ENCODE results near the gene SHISAL2A. TPM values are rescaled to one million over a fixed set of nuclear protein-coding genes. Genes with fewer than 3 reads are reported as not detected.

The SHISAL2A gene
- total and polyA plus RNA-seq, 3 experiments from 2014 or later = 11.3 to 16.7 (median 15.7) TPM

DNA sequence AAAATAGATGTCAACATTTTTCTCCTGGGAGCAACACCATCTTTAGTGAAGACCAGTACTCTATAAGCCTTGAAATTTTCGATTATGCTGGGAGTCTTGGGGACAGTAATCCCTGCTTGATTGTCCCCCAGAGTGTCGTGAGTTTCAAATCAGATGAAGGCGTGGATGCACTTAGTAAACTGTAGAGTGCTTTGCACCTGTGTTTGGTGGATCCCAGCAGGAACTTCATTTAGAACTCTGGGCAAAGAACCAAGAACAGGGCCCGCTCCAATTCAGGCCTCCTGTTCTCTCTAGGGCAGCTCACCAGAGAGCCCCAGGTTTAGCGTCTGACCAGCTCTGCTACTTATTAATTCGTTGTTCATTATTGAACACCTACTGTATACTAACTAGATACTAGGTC lies 29.3 kb upstream of the SHISAL2A start:
- Histone ChIP-seq H3K4me3 (ENCODE audit: low read length) (peak overlapping the region; percentile 80), H3K27me3 (ENCODE audit: insufficient read depth, low read length, poor library complexity, severe bottlenecking) (no peaks in the 10 kb centered on the region), H3K9me3 (ENCODE audit: low read length) (no peaks in the 10 kb centered on the region), H3K36me3 (ENCODE audit: insufficient read depth, low read length) (peaks cover 5% of the 10 kb centered on the region), H3K27ac (ENCODE audit: low read depth, low read length) (no peak overlapping the region), H3K4me1 (ENCODE audit: insufficient read depth, low read length) (peaks cover 40% of the 10 kb centered on the region)
- peak overlapping the region; percentile 82 to 97 (median 95) for H3K27ac Mint-ChIP-seq
- POLR2A ChIA-PET = interaction anchor here (2.6 kb wide), 1 partner anchor 51 kb away, joined by 9 read pairs; the partner anchor contains the start of gene TUT4
- DNase-seq = no peak
- H3K4me3 Mint-ChIP-seq = peak overlapping the region; percentile 80 to 97 (median 91)
- H3K9me3 Mint-ChIP-seq = no peaks in the 10 kb centered on the region
- H3K36me3 Mint-ChIP-seq = peaks cover 0 to 32% (median 8%) of the 10 kb centered on the region in 3 donors
- peaks cover 0 to 2% of the 10 kb centered on the region in 2 donors for H3K27me3 Mint-ChIP-seq
- H3K4me1 Mint-ChIP-seq = peaks cover 44 to 66% (median 54%) of the 10 kb centered on the region in 3 donors
- CTCF ChIA-PET = interaction anchor here (0.9 to 2.5 kb wide), 3 partner anchors 48 to 82 kb away, joined by 3 to 5 read pairs (median 4); no protein-coding TSS in a partner anchor

- ChIA-PET CTCF (interaction anchor here (0.8 to 2.5 kb wide), 5 partner anchors 51 to 82 kb away, joined by 3 to 5 read pairs (median 3); partner anchors contain the start of gene TUT4), POLR2A (interaction anchor here (1.2 to 2.6 kb wide), 3 partner anchors 29 to 51 kb away, joined by 5 to 9 read pairs (median 5); partner anchors contain the start of genes SHISAL2A and TUT4)
- Mint-ChIP-seq H3K4me1 (peaks cover 44 to 66% (median 54%) of the 10 kb centered on the region in 3 donors), H3K27me3 (peaks cover 0 to 2% of the 10 kb centered on the region in 2 donors), H3K27ac (peak overlapping the region; percentile 65 to 97 (median 94)), H3K36me3 (peaks cover 0 to 36% (median 8%) of the 10 kb centered on the region in 3 donors), H3K4me3 (peak overlapping the region; percentile 80 to 97 (median 91)), H3K9me3 (no peaks in the 10 kb centered on the region)
- Histone ChIP-seq H3K27me3 (ENCODE audit: insufficient read depth, low read length, poor library complexity, severe bottlenecking) (no peaks in the 10 kb centered on the region), H3K27ac (ENCODE audit: low read depth, low read length) (no peak overlapping the region), H3K4me3 (ENCODE audit: low read length) (no peak overlapping the region), H3K4me1 (ENCODE audit: insufficient read depth, low read length) (peaks cover 40% of the 10 kb centered on the region), H3K9me3 (ENCODE audit: low read length) (no peaks in the 10 kb centered on the region), H3K36me3 (ENCODE audit: insufficient read depth, low read length) (peaks cover 7% of the 10 kb centered on the region)
- DNase-seq = no peak
These were observed 28.8 kb upstream of the SHISAL2A start for GRCh38 chr1:52604063-52604770.

DNA sequence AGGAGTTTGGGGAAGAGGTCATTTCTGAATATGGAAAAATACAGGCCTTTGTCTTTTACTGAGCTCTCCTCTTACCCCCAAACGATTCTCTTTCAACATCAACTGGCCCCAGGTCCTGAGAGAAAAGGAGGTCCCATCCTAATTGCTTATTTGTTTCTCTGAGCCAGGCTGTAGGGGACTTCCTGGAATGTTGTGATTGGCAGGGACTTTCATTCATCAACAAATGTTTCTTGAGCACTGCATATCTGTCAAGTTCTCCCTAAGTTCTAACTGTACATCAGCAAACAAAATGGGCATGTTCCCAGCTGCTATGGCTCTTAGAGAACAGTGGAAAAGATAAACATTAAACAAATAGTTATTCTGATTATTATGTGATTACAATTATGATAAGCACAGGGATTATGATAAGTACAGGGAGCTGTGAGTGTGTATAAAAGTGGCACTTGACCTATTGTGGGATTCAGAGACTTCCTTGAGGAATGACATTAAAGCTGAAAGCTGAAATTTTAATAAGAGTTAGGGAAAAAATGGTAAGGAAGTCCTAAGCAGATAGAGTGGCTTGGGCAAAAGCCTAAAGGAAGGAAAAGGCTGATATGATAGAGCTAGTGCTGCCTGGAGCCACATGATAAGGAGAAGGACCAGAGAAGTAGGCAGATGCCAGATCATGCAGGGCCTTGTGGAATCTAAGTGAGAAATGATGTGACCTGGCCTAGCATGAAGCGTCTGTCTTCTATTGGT lies 19.2 kb upstream of the SHISAL2A start:
- Mint-ChIP-seq H3K4me3 (no peak overlapping the region), H3K4me1 (peaks cover 26 to 45% (median 43%) of the 10 kb centered on the region in 3 donors), H3K27me3 (no peaks in the 10 kb centered on the region), H3K27ac (peak overlapping the region in 7 of 8 donors; percentile 11 to 88 (median 59)), H3K36me3 (peaks cover 2 to 38% (median 17%) of the 10 kb centered on the region in 3 donors), H3K9me3 (no peaks in the 10 kb centered on the region)
- DNase-seq = no peak
- Histone ChIP-seq H3K4me3 (ENCODE audit: low read length) (no peak overlapping the region), H3K9me3 (ENCODE audit: low read length) (no peaks in the 10 kb centered on the region), H3K36me3 (ENCODE audit: insufficient read depth, low read length) (peaks cover under 1% of the 10 kb centered on the region), H3K4me1 (ENCODE audit: insufficient read depth, low read length) (peaks cover 8% of the 10 kb centered on the region), H3K27me3 (ENCODE audit: insufficient read depth, low read length, poor library complexity, severe bottlenecking) (no peaks in the 10 kb centered on the region), H3K27ac (ENCODE audit: low read depth, low read length) (no peak overlapping the region)
- ChIA-PET CTCF (interaction anchor here (1.2 to 1.6 kb wide), 2 partner anchors 19 to 46 kb away, joined by 3 read pairs; partner anchors contain the start of gene SHISAL2A), POLR2A (interaction anchor here (0.6 to 0.8 kb wide), 2 partner anchors 85 to 178 kb away, joined by 3 read pairs; no protein-coding TSS in a partner anchor)

GRCh38 chr1:52614671-52615070 lies 18.3 kb upstream of the SHISAL2A start:
- H3K36me3 ChIP-seq (ENCODE audit: insufficient read depth, low read length) = no peaks in the 10 kb centered on the region
- Mint-ChIP-seq H3K27me3 (no peaks in the 10 kb centered on the region), H3K27ac (peak overlapping the region in 1 of 8 donors; percentile 6), H3K9me3 (no peaks in the 10 kb centered on the region), H3K4me1 (peaks cover 26 to 46% (median 43%) of the 10 kb centered on the region in 3 donors), H3K36me3 (peaks cover 2 to 40% (median 21%) of the 10 kb centered on the region in 3 donors), H3K4me3 (no peak overlapping the region)
- no peaks in the 10 kb centered on the region for H3K9me3 ChIP-seq (ENCODE audit: low read length)
- H3K4me3 ChIP-seq (ENCODE audit: low read length) = no peak overlapping the region
- CTCF ChIA-PET = interaction anchor here (0.7 to 1.6 kb wide), 3 partner anchors 9 to 47 kb away, joined by 3 read pairs; partner anchors contain the start of gene SHISAL2A
- DNase-seq = no peak
- POLR2A ChIA-PET = interaction anchor here (0.6 to 0.7 kb wide), 2 partner anchors 119 to 179 kb away, joined by 3 to 10 read pairs; no protein-coding TSS in a partner anchor
- H3K4me1 ChIP-seq (ENCODE audit: insufficient read depth, low read length) = peaks cover 8% of the 10 kb centered on the region
- no peaks in the 10 kb centered on the region for H3K27me3 ChIP-seq (ENCODE audit: insufficient read depth, low read length, poor library complexity, severe bottlenecking)
- no peak overlapping the region for H3K27ac ChIP-seq (ENCODE audit: low read depth, low read length)

DNA sequence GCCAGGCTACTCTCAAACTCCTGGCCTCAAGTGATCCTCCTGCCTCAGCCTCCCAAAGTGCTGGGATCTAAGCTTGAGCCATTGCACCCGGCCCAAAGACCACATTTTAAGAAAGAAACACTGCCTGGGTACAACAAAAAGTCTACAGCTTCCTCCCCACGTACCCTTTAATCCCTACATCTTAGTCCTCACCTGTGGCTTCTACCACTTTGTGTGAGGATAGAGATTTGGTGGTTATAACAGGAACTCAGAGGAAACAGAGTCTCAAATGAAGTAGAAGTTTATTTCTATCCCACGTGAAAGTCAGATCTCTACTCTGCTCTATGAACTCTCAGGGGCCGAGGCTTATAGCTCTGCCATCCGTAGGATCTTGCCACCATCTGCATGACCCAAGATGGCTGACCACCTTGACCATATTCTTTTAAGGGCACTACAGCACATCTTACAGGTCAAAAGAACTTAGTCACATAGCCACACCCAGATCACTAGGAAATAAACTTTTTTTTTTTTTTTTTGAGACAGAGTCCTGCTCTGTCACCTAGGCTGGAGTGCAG lies 17.4 kb upstream of the SHISAL2A start:
- Histone ChIP-seq H3K36me3 (ENCODE audit: insufficient read depth, low read length) (no peaks in the 10 kb centered on the region), H3K27me3 (ENCODE audit: insufficient read depth, low read length, poor library complexity, severe bottlenecking) (no peaks in the 10 kb centered on the region), H3K9me3 (ENCODE audit: low read length) (no peaks in the 10 kb centered on the region), H3K4me1 (ENCODE audit: insufficient read depth, low read length) (peaks cover 8% of the 10 kb centered on the region), H3K4me3 (ENCODE audit: low read length) (no peak overlapping the region), H3K27ac (ENCODE audit: low read depth, low read length) (no peak overlapping the region)
- Mint-ChIP-seq H3K4me3 (no peak overlapping the region), H3K36me3 (peaks cover 7 to 40% (median 25%) of the 10 kb centered on the region in 3 donors), H3K9me3 (peaks cover 0 to 1% (median 0%) of the 10 kb centered on the region in 5 donors), H3K27me3 (no peaks in the 10 kb centered on the region), H3K27ac (peak overlapping the region in 6 of 8 donors; percentile 6 to 74 (median 52)), H3K4me1 (peaks cover 29 to 51% (median 50%) of the 10 kb centered on the region in 3 donors)
- DNase-seq = no peak
- CTCF ChIA-PET = interaction anchor here (0.7 to 1.0 kb wide), 3 partner anchors 8 to 177 kb away, joined by 3 to 4 read pairs (median 3); partner anchors contain the start of gene SHISAL2A
- POLR2A ChIA-PET = interaction anchor here (0.6 to 0.7 kb wide), 2 partner anchors 20 to 120 kb away, joined by 3 to 10 read pairs; no protein-coding TSS in a partner anchor

GRCh38 chr1:52621950-52622349 lies 11.0 kb upstream of the SHISAL2A start:
- Mint-ChIP-seq H3K4me1 (peaks cover 23 to 41% (median 26%) of the 10 kb centered on the region in 3 donors), H3K9me3 (peaks cover 0 to 2% (median 0%) of the 10 kb centered on the region in 5 donors), H3K4me3 (no peak overlapping the region), H3K27me3 (no peaks in the 10 kb centered on the region), H3K27ac (no peak overlapping the region), H3K36me3 (peaks cover 10 to 30% (median 19%) of the 10 kb centered on the region in 3 donors)
- ChIA-PET CTCF (no interaction called here), POLR2A (no interaction called here)
- Histone ChIP-seq H3K9me3 (ENCODE audit: low read length) (no peaks in the 10 kb centered on the region), H3K36me3 (ENCODE audit: insufficient read depth, low read length) (no peaks in the 10 kb centered on the region), H3K4me3 (ENCODE audit: low read length) (no peak overlapping the region), H3K4me1 (ENCODE audit: insufficient read depth, low read length) (peaks cover 4% of the 10 kb centered on the region), H3K27me3 (ENCODE audit: insufficient read depth, low read length, poor library complexity, severe bottlenecking) (no peaks in the 10 kb centered on the region), H3K27ac (ENCODE audit: low read depth, low read length) (no peak overlapping the region)
- DNase-seq = no peak

- POLR2A ChIA-PET = no interaction called here
- peaks cover 10 to 21% (median 15%) of the 10 kb centered on the region in 3 donors for H3K36me3 Mint-ChIP-seq
- no peaks in the 10 kb centered on the region for H3K27me3 ChIP-seq (ENCODE audit: insufficient read depth, low read length, poor library complexity, severe bottlenecking)
These were observed 9.2 kb upstream of the SHISAL2A start for GRCh38 chr1:52623812-52624211.

More at GRCh38 chr1:52623812-52624211, 9.2 kb upstream of the SHISAL2A start:
- H3K36me3 ChIP-seq (ENCODE audit: insufficient read depth, low read length) = no peaks in the 10 kb centered on the region
- no peak overlapping the region for H3K27ac ChIP-seq (ENCODE audit: low read depth, low read length)
- H3K9me3 ChIP-seq (ENCODE audit: low read length) = no peaks in the 10 kb centered on the region
- CTCF ChIA-PET = interaction anchor here (0.8 kb wide), 1 partner anchor 9 kb away, joined by 3 read pairs; no protein-coding TSS in a partner anchor
- no peak overlapping the region for H3K4me3 ChIP-seq (ENCODE audit: low read length)
- peaks cover 24 to 40% (median 30%) of the 10 kb centered on the region in 3 donors for H3K4me1 Mint-ChIP-seq
- H3K27ac Mint-ChIP-seq = no peak overlapping the region
- H3K9me3 Mint-ChIP-seq = peaks cover 0 to 2% (median 0%) of the 10 kb centered on the region in 5 donors
- no peak for DNase-seq
- H3K4me3 Mint-ChIP-seq = no peak overlapping the region
- H3K4me1 ChIP-seq (ENCODE audit: insufficient read depth, low read length) = peaks cover 4% of the 10 kb centered on the region
- no peaks in the 10 kb centered on the region for H3K27me3 Mint-ChIP-seq

All from CD8-positive, alpha-beta memory T cell (primary cell).